GM20000 (cell line): ENCODE results near the gene DNHD1.

Experiments
- DNase-seq: peaks from one replicate; pipeline ENCODE4 v3.0.0; 2012; ENCODE audit warnings: low spot score
- CTCF ChIP-seq: IDR thresholded peaks from 2 replicates; pipeline ENCODE4 v1.5.1; 2012; ENCODE audit warnings: mild to moderate bottlenecking, control low read depth; ENCODE audit errors: extremely low read depth, missing control alignments

DNHD1 gene

GRCh38 chr11:6594142-6594768 is 97.2 kb downstream of the DNHD1 start:
- DNase-seq, result no peak
- TF ChIP-seq CTCF, result no peak

GRCh38 chr11:6596239-6596877 is 99.3 kb downstream of the DNHD1 start:
- DNase-seq, result no peak
- no peak for TF ChIP-seq CTCF

GRCh38 chr11:6598555-6598954 is 101.5 kb downstream of the DNHD1 start:
- DNase-seq, result no peak
- TF ChIP-seq CTCF, result no peak

- TF ChIP-seq CTCF, result no peak
- DNase-seq, result no peak
Measured at GRCh38 chr11:6599449-6599848, 102.4 kb downstream of the DNHD1 start.

- no peak for TF ChIP-seq CTCF
- no peak for DNase-seq
Measured at GRCh38 chr11:6599881-6600390, 102.9 kb downstream of the DNHD1 start.

GRCh38 chr11:6601041-6601461 is 104.0 kb downstream of the DNHD1 start:
- no peak for DNase-seq
- TF ChIP-seq CTCF, result no peak

GRCh38 chr11:6602096-6602940 is 105.2 kb downstream of the DNHD1 start:
- no peak for TF ChIP-seq CTCF
- no peak for DNase-seq
